ENCODE results near the gene KRTAP2-3.

Gene KRTAP2-3

GRCh38 chr17:41071606-41072360 is 11.9 kb upstream of the KRTAP2-3 start:
- Histone ChIP-seq H3K27ac (ENCODE audit: low read depth, low read length) (no peak overlapping the region), H3K27me3 (ENCODE audit: low read length) (no peaks in the 10 kb centered on the region), H3K79me2 (ENCODE audit: insufficient read depth, low read length) (no peaks in the 10 kb centered on the region), H3K9me3 (ENCODE audit: insufficient read depth, low read length) (no peaks in the 10 kb centered on the region), H3K9me2 (replicated peaks; ENCODE audit: insufficient read depth, low read length) (no peaks in the 10 kb centered on the region), H3K4me3 (ENCODE audit: insufficient read depth, low read length, poor library complexity, severe bottlenecking) (no peak overlapping the region), H3K36me3 (ENCODE audit: low read length) (no peaks in the 10 kb centered on the region), H3K4me2 (ENCODE audit: low read depth, low read length, poor library complexity, severe bottlenecking) (no peak overlapping the region), H3F3A (ENCODE audit: insufficient read depth) (no peaks in the 10 kb centered on the region), H4K20me1 (ENCODE audit: low read depth, low read length) (no peaks in the 10 kb centered on the region), H2AFZ (ENCODE audit: low read depth, low read length, severe bottlenecking) (no peak overlapping the region), H3K9ac (ENCODE audit: low read length) (no peak overlapping the region)
- TF ChIP-seq EZH2phosphoT487 (conservative IDR thresholded peaks at IDR 0.05; ENCODE audit: low read length), result no peak
- TF ChIP-seq, protein P1, sequence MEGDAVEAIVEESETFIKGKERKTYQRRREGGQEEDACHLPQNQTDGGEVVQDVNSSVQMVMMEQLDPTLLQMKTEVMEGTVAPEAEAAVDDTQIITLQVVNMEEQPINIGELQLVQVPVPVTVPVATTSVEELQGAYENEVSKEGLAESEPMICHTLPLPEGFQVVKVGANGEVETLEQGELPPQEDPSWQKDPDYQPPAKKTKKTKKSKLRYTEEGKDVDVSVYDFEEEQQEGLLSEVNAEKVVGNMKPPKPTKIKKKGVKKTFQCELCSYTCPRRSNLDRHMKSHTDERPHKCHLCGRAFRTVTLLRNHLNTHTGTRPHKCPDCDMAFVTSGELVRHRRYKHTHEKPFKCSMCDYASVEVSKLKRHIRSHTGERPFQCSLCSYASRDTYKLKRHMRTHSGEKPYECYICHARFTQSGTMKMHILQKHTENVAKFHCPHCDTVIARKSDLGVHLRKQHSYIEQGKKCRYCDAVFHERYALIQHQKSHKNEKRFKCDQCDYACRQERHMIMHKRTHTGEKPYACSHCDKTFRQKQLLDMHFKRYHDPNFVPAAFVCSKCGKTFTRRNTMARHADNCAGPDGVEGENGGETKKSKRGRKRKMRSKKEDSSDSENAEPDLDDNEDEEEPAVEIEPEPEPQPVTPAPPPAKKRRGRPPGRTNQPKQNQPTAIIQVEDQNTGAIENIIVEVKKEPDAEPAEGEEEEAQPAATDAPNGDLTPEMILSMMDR (IDR thresholded peaks at IDR 0.05; ENCODE audit: insufficient read depth, low read length, poor library complexity, severe bottlenecking), result no peak

GRCh38 chr17:41069031-41069430 is 9.1 kb upstream of the KRTAP2-3 start:
- Histone ChIP-seq H3F3A (ENCODE audit: insufficient read depth) (no peaks in the 10 kb centered on the region), H3K4me3 (ENCODE audit: insufficient read depth, low read length, poor library complexity, severe bottlenecking) (no peak overlapping the region), H3K9me2 (replicated peaks; ENCODE audit: insufficient read depth, low read length) (no peaks in the 10 kb centered on the region), H3K79me2 (ENCODE audit: insufficient read depth, low read length) (no peaks in the 10 kb centered on the region), H3K4me2 (ENCODE audit: low read depth, low read length, poor library complexity, severe bottlenecking) (no peak overlapping the region), H3K27me3 (ENCODE audit: low read length) (no peaks in the 10 kb centered on the region), H3K9ac (ENCODE audit: low read length) (no peak overlapping the region), H3K27ac (ENCODE audit: low read depth, low read length) (no peak overlapping the region), H3K9me3 (ENCODE audit: insufficient read depth, low read length) (no peaks in the 10 kb centered on the region), H2AFZ (ENCODE audit: low read depth, low read length, severe bottlenecking) (no peak overlapping the region), H3K36me3 (ENCODE audit: low read length) (no peaks in the 10 kb centered on the region), H4K20me1 (ENCODE audit: low read depth, low read length) (no peaks in the 10 kb centered on the region)
- no peak for TF ChIP-seq EZH2phosphoT487 (conservative IDR thresholded peaks at IDR 0.05; ENCODE audit: low read length)
- TF ChIP-seq, protein P1 (IDR thresholded peaks at IDR 0.05; ENCODE audit: insufficient read depth, low read length, poor library complexity, severe bottlenecking), result no peak

DNA sequence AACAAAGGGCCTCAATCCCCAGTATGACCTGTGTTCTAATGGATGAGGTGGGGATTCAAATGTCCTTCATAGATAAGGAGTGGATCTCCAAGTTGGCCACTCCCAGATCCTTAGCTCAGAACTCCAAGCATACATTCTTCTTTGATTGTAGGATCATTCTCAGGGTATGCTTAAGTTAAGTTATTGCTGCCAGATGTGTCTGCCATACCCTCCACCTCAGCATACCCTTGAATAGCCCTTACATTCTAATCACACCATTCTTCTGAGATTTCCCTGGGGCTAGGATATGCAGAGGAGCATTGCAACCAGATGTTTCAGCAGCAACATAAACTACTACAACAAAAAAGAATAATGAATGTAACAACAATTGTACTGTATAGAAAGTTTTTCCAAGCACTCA is 7.4 kb upstream of the KRTAP2-3 start:
- Histone ChIP-seq H3K9me2 (replicated peaks; ENCODE audit: insufficient read depth, low read length) (no peaks in the 10 kb centered on the region), H3K9me3 (ENCODE audit: insufficient read depth, low read length) (no peaks in the 10 kb centered on the region), H3K27ac (ENCODE audit: low read depth, low read length) (no peak overlapping the region), H3K79me2 (ENCODE audit: insufficient read depth, low read length) (no peaks in the 10 kb centered on the region), H4K20me1 (ENCODE audit: low read depth, low read length) (no peaks in the 10 kb centered on the region), H3K4me2 (ENCODE audit: low read depth, low read length, poor library complexity, severe bottlenecking) (no peak overlapping the region), H2AFZ (ENCODE audit: low read depth, low read length, severe bottlenecking) (no peak overlapping the region), H3K27me3 (ENCODE audit: low read length) (no peaks in the 10 kb centered on the region), H3K4me3 (ENCODE audit: insufficient read depth, low read length, poor library complexity, severe bottlenecking) (no peak overlapping the region), H3F3A (ENCODE audit: insufficient read depth) (no peaks in the 10 kb centered on the region), H3K36me3 (ENCODE audit: low read length) (no peaks in the 10 kb centered on the region), H3K9ac (ENCODE audit: low read length) (no peak overlapping the region)
- TF ChIP-seq EZH2phosphoT487 (conservative IDR thresholded peaks at IDR 0.05; ENCODE audit: low read length), result no peak
- TF ChIP-seq, protein P1 (IDR thresholded peaks at IDR 0.05; ENCODE audit: insufficient read depth, low read length, poor library complexity, severe bottlenecking), result no peak

Data from SU-DHL-6 (cell line).